GM19240 (cell line): ENCODE measurements around the gene SMAP2.
"Not testable (repeated sequence)": the region's sequence is repeated elsewhere in the genome, so short reads cannot be mapped to it uniquely, and the experiment has no call there.

Source experiments
- DNase-seq: peaks from one replicate; pipeline ENCODE4 v3.0.0; 2011; ENCODE audit warnings: low spot score; ENCODE audit not compliant: insufficient read length

SMAP2 gene

GRCh38 chr1:40373323-40374283 is at the start of gene SMAP2:
TSS of gene SMAP2 (plus strand) at chr1:40373727. CDS start at chr1:40374121, 394 bp downstream.
- peak; percentile 87 for DNase-seq

- DNase-seq, result not testable (repeated sequence)
Observed at GRCh38 chr1:40331403-40331802, 42.1 kb upstream of the SMAP2 start.

- no peak for DNase-seq
Observed at GRCh38 chr1:40332695-40333094, 40.8 kb upstream of the SMAP2 start.

- no peak for DNase-seq
Observed at GRCh38 chr1:40337443-40337842, 36.1 kb upstream of the SMAP2 start.

- peak; percentile 52 for DNase-seq
Observed at GRCh38 chr1:40338745-40339419, 34.6 kb upstream of the SMAP2 start.

- DNase-seq, result no peak
Observed at GRCh38 chr1:40339420-40340323, 33.9 kb upstream of the SMAP2 start.

- DNase-seq, result no peak
Observed at GRCh38 chr1:40341491-40342380, 31.8 kb upstream of the SMAP2 start.

GRCh38 chr1:40342381-40342717 is 31.2 kb upstream of the SMAP2 start:
- not testable (repeated sequence) for DNase-seq

- no peak for DNase-seq
Observed at GRCh38 chr1:40344597-40344996, 28.9 kb upstream of the SMAP2 start.

- no peak for DNase-seq
Observed at GRCh38 chr1:40350391-40350790, 23.1 kb upstream of the SMAP2 start.

- DNase-seq, result no peak
Observed at GRCh38 chr1:40351124-40351523, 22.4 kb upstream of the SMAP2 start.

- no peak for DNase-seq
Observed at GRCh38 chr1:40352126-40352525, 21.4 kb upstream of the SMAP2 start.

GRCh38 chr1:40353082-40353481 is 20.4 kb upstream of the SMAP2 start:
- no peak for DNase-seq

- no peak for DNase-seq
Observed at GRCh38 chr1:40357625-40358024, 15.9 kb upstream of the SMAP2 start.

GRCh38 chr1:40360631-40361030 is 12.9 kb upstream of the SMAP2 start:
- DNase-seq, result no peak

GRCh38 chr1:40361201-40361600 is 12.3 kb upstream of the SMAP2 start:
- no peak for DNase-seq

GRCh38 chr1:40361637-40362036 is 11.9 kb upstream of the SMAP2 start:
- no peak for DNase-seq

GRCh38 chr1:40362199-40362598 is 11.3 kb upstream of the SMAP2 start:
- DNase-seq, result no peak

- DNase-seq, result no peak
Observed at GRCh38 chr1:40362699-40363098, 10.8 kb upstream of the SMAP2 start.

GRCh38 chr1:40363721-40364120 is 9.8 kb upstream of the SMAP2 start:
- no peak for DNase-seq
